Psoas muscle (tissue), 8 donors: ENCODE data around the gene TMEM60. TPM values are rescaled to one million over a fixed set of nuclear protein-coding genes. Genes with fewer than 3 reads are reported as not detected.

Source experiments
- ATAC-seq, 4 donors: fragments of 200-7000 bp; cut with Tn5 transposase; one replicate each; pipeline ENCODE4 v1.9.1; 2020; ENCODE audit warnings: moderate library complexity in 3 of 4, mild to moderate bottlenecking in 2 of 4
- DNase-seq, 2 donors: peaks; one replicate each; pipeline ENCODE4 v3.0.0-alpha.2; 2020
- H3K27ac ChIP-seq: fragments of 200-600 bp; one replicate; pipeline ENCODE4 v1.8.0; 2022
- H3K27me3 ChIP-seq, 3 donors: fragments of 200-600 bp in 1 of 3; one replicate each; pipeline versions ENCODE4 v1.6.1 to v1.8.0; 2013 to 2022; ENCODE audit warnings: low read length in 2 of 3, mild to moderate bottlenecking in 2 of 3, moderate library complexity in 1 of 3; ENCODE audit not compliant: insufficient read depth in 3 of 3
- H3K36me3 ChIP-seq, 2 donors: fragments of 200-600 bp in 1 of 2; one replicate each; pipeline versions ENCODE4 v1.6.1 to v1.8.0; 2013 to 2022; ENCODE audit warnings: low read depth in 1 of 2, mild to moderate bottlenecking in 1 of 2, moderate library complexity in 1 of 2; ENCODE audit not compliant: insufficient read depth in 1 of 2
- H3K4me1 ChIP-seq: fragments of 200-600 bp; one replicate; pipeline ENCODE4 v1.8.0; 2022
- H3K4me3 ChIP-seq: fragments of 200-600 bp; one replicate; pipeline ENCODE4 v1.8.0; 2022; ENCODE audit warnings: mild to moderate bottlenecking
- H3K9me3 ChIP-seq: fragments of 200-600 bp; one replicate; pipeline ENCODE4 v1.8.0; 2022
- WGBS, 3 donors: extraction: QIAGEN DNeasy Blood & Tissue Kit; methylation state at CpG; one replicate each; pipeline versions ENCODE4 v1.1.6 to v1.1.7; 2013; 5-methylcytosine and 5-hydroxymethylcytosine counted together
- intact Hi-C, 2 donors: fragments of 100-400 bp; cut with DNase I; formaldehyde crosslinking; loops; one replicate each; pipeline versions ENCODE4 v1.11.0 to v1.14.2; 2022
- long read RNA-seq, 2 donors: library from polyadenylated mRNA; unstranded; transcript quantifications; one replicate each; pipeline ENCODE4 v2.0.0, GENCODE V29; 2021
- polyA plus RNA-seq, 3 donors: library from polyadenylated mRNA; stranded (reverse); fragments of 200-250 nt; gene quantifications; one replicate each; pipeline ENCODE4 v1.2.3, GENCODE V29; 2013
- total RNA-seq, 4 donors: library from RNA; stranded (reverse); fragmentation: NEBNext Ultra II Directional in 2 of 4; extraction: Animal tissue kit (Norgen Biotek cat#: 25700) in 2 of 4; gene quantifications; one replicate each; pipeline versions ENCODE4 v1.2.1 to v1.2.4, GENCODE V29; 2021 to 2023
- TF ChIP-seq, protein P1 (sequence below): fragments of 200-600 bp; IDR thresholded peaks from one replicate; pipeline ENCODE4 v1.8.0; 2022; ENCODE audit warnings: antibody characterized with exemption
- donor health status: healthy with polysubstance abuse.
- donor health status: DM: no; HTN: no; CAD: no; lungs with moderate emphysema.
- donor health status: Bipolar disorder and iron deficiency.
- donor health status: healthy.
- donor health status: DM: yes; HTN: yes; CAD: no.
- donor health status: DM: no; HTN: no; CAD: no.
- donor health status: DM: no; HTN: no; CAD: no.
- donor health status: DM: yes; HTN: yes; CAD: no.

TMEM60 gene
- total RNA-seq: 10 to 100 TPM in 3 of 4 donors, 1 to 10 TPM in 1; 7.7 to 13.8 (median 12.3) TPM
- 10 to 100 TPM; 17.2 to 39.3 (median 18.8) TPM for polyA plus RNA-seq
- long read RNA-seq, donor 1, transcript TMEM60-201 (2 exons, 1,023 nt): major isoform, 11 of 18 reads
- long read RNA-seq, donor 1, partial matches to known transcripts: 0 of 18 reads
- long read RNA-seq, donor 1, other reads (novel, unspliced or antisense): 7 of 18 reads
- long read RNA-seq, donor 2, transcript TMEM60-201 (2 exons, 1,023 nt): major isoform, 14 of 23 reads
- long read RNA-seq, donor 2, partial matches to known transcripts: 1 of 23 reads
- long read RNA-seq, donor 2, other reads (novel, unspliced or antisense): 8 of 23 reads

DNA sequence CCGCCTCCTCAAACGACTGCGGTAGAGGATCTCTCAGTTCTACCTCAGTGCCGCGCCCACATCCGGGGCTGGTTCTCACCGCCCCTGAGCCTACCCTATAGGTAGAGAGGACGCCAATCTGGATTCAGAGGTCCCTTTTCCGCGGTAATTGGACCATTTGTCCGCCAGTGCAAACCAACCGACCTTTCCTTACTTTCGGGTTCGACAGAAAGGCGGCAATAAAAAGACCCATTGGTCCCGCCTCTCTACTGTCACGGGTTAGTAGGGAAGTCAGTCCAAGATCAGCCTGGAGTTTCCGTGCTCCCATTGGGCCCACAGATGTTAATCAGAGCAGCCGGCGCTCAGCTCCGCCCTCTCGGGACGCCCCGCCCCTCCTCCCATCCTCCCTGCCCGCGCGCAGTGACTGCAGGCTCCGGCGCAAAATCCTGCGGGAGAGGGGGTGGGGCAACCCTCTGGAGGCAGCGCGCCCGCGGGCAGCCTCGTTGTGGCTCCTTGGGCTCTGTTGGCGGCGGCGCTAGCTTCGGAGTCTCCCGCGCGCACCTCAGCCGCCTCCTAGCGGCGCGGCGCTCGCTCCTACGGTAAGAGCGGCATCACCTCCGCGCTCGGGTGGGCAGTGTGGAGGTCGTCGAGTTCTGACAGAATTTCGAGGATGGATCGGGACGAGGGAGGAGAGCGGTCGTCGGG lies at the start of gene TMEM60, which contains the start of gene PHTF2:
TSS of gene TMEM60 (minus strand) at position 41 of the 684 bp plus-strand sequence. CDS start 4,061 bp downstream, outside the sequence.
TSS of gene PHTF2 (plus strand) at position 380 of the 684 bp plus-strand sequence.
- ATAC-seq (peak; percentile 86 to 94 (median 88)), DNase-seq (peak; percentile 98 to 99)
- peak within 1 kb of the TSS; percentile 95 for H3K4me3 ChIP-seq
- no peaks in the 10 kb centered on the region for H3K27me3 ChIP-seq
- TF ChIP-seq, protein P1, sequence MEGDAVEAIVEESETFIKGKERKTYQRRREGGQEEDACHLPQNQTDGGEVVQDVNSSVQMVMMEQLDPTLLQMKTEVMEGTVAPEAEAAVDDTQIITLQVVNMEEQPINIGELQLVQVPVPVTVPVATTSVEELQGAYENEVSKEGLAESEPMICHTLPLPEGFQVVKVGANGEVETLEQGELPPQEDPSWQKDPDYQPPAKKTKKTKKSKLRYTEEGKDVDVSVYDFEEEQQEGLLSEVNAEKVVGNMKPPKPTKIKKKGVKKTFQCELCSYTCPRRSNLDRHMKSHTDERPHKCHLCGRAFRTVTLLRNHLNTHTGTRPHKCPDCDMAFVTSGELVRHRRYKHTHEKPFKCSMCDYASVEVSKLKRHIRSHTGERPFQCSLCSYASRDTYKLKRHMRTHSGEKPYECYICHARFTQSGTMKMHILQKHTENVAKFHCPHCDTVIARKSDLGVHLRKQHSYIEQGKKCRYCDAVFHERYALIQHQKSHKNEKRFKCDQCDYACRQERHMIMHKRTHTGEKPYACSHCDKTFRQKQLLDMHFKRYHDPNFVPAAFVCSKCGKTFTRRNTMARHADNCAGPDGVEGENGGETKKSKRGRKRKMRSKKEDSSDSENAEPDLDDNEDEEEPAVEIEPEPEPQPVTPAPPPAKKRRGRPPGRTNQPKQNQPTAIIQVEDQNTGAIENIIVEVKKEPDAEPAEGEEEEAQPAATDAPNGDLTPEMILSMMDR: peak; percentile 50
- H3K9me3 ChIP-seq: no peaks in the 10 kb centered on the region
- WGBS, 3 donors: 0 to 1% (median 0%) methylated on average over 44 to 61 of the region's 61 CpGs
- intact Hi-C loops: loop anchor here (5.0 to 10.0 kb wide), 4 partner anchors 39 to 86 kb away; no protein-coding TSS in a partner anchor
- H3K36me3 ChIP-seq: no peaks in the 10 kb centered on the region
- H3K4me1 ChIP-seq: peaks cover 44% of the 10 kb centered on the region
- H3K27ac ChIP-seq: peak within 1 kb of the TSS; percentile 98

GRCh38 chr7:77846317-77847092 lies 48.3 kb upstream of the TMEM60 start:
- 75 to 93% (median 79%) methylated on average over 4 to 6 of the region's 8 CpGs for WGBS, 3 donors
- intact Hi-C loops: no loop called here
- Histone ChIP-seq H3K4me1 (peaks cover 22% of the 10 kb centered on the region), H3K4me3 (no peak overlapping the region), H3K27me3 (no peaks in the 10 kb centered on the region), H3K27ac (peak overlapping the region; percentile 54), H3K36me3 (no peaks in the 10 kb centered on the region), H3K9me3 (no peaks in the 10 kb centered on the region)
- DNase-seq: no peak
- peak in 2 of 4 donors; percentile 36 to 60 for ATAC-seq
- TF ChIP-seq, protein P1: no peak

GRCh38 chr7:77843194-77843593 lies 45.0 kb upstream of the TMEM60 start:
- Histone ChIP-seq H3K27me3 (no peaks in the 10 kb centered on the region), H3K4me3 (no peak overlapping the region), H3K4me1 (peaks cover 36% of the 10 kb centered on the region), H3K27ac (peak overlapping the region; percentile 86), H3K9me3 (no peaks in the 10 kb centered on the region), H3K36me3 (no peaks in the 10 kb centered on the region)
- 76 to 92% (median 86%) methylated on average over 2 of the region's 2 CpGs for WGBS, 3 donors
- DNase-seq (no peak), ATAC-seq (no peak)
- TF ChIP-seq, protein P1: no peak
- intact Hi-C loops: no loop called here

DNA sequence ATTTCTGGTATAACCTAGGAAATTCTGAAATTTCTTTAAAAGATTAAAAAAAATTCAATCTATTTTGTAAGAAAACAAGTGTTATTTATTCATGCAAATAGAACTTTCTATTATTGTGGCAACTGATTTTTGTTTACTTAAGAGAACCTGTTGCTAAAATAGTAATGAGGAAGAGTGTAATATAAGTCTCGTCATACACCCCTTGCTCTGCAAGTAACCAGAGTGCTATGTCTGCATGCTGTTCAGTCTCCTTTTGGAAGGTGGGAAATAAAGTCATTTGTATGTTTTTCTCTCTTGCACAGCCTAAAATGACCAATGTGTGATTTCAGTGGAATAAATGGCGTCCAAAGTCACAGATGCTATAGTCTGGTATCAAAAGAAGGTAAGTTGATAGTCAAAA lies 41.7 kb upstream of the TMEM60 start:
- Histone ChIP-seq H3K4me1 (peaks cover 45% of the 10 kb centered on the region), H3K27me3 (no peaks in the 10 kb centered on the region), H3K9me3 (no peaks in the 10 kb centered on the region), H3K27ac (peak overlapping the region; percentile 86), H3K4me3 (peak overlapping the region; percentile 39), H3K36me3 (no peaks in the 10 kb centered on the region)
- TF ChIP-seq, protein P1: no peak
- no peak for DNase-seq
- intact Hi-C loops: loop anchor here in 1 of 2 donors (5.0 kb wide), 1 partner anchor 43 kb away; the partner anchor contains the start of genes PHTF2 and TMEM60
- WGBS, 3 donors: 35 to 61% (median 50%) methylated on average over 2 of the region's 2 CpGs
- ATAC-seq: peak in 3 of 4 donors; percentile 49 to 64 (median 59)
